ENCODE data around the gene RHOU.

DNA sequence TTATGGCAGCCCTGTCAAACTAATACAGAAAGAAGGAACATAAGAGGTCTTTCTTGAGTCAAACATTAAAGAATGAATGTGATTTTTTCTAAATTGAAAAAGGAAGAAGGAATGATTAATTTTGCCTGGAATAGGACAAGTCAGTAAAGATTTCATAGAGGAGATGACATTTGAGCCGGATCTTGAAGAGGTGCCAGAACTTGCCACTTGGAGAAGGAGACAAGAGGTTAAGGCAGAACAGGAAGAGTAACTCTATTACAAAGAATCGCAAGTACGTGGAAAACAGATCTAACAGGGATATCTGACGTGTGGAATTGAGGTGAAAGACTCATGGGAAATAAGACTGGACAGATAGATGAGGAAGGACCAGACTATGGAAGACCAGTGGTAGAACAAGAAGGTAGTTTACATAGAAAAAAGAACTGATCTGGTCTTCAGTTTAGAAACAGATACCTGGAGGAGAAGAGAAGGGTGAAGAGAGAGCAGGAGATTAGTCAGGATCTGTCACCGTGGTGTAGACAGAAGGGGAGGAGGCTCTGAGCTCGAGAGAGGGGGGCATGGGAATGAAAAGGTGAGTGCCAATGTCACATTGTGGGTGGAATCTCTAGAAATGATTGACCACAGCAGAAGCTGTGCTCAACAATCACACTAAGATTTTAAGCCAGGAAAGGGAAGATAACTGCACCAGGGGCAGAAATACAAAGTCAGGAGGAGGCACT lies 32.5 kb downstream of the RHOU start:
- TF ChIP-seq, protein P1, sequence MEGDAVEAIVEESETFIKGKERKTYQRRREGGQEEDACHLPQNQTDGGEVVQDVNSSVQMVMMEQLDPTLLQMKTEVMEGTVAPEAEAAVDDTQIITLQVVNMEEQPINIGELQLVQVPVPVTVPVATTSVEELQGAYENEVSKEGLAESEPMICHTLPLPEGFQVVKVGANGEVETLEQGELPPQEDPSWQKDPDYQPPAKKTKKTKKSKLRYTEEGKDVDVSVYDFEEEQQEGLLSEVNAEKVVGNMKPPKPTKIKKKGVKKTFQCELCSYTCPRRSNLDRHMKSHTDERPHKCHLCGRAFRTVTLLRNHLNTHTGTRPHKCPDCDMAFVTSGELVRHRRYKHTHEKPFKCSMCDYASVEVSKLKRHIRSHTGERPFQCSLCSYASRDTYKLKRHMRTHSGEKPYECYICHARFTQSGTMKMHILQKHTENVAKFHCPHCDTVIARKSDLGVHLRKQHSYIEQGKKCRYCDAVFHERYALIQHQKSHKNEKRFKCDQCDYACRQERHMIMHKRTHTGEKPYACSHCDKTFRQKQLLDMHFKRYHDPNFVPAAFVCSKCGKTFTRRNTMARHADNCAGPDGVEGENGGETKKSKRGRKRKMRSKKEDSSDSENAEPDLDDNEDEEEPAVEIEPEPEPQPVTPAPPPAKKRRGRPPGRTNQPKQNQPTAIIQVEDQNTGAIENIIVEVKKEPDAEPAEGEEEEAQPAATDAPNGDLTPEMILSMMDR (IDR thresholded peaks at IDR 0.05; ENCODE audit: insufficient read depth, low read depth, low read length) = no peak
- TF ChIP-seq EZH2 (IDR thresholded peaks at IDR 0.05; ENCODE audit: insufficient read depth, low read length) = no peak

All from astrocyte (in vitro differentiated cells and primary cell).